GM23338 (cell line): ENCODE data around the gene PHYHD1. TPM values are rescaled to one million over a fixed set of nuclear protein-coding genes. Genes with fewer than 3 reads are reported as not detected.

Experiments
- ATAC-seq: fragments of 200-7000 bp; cut with Tn5 transposase; 3 replicates; pipeline ENCODE4 v1.9.1; 2020
- DNase-seq: peaks from one replicate; pipeline ENCODE4 v3.0.0-alpha.2; 2015; ENCODE audit warnings: low spot score
- H2AFZ ChIP-seq: fragments of 200-600 bp; sonication (generic); 2 replicates; pipeline ENCODE4 v1.8.0; 2016; ENCODE audit warnings: antibody characterized with exemption, mild to moderate bottlenecking, moderate library complexity
- H3F3A ChIP-seq: fragments of 200-600 bp; sonication (generic); replicated peaks from 2 replicates; pipeline ENCODE4 v1.8.0; 2017; ENCODE audit warnings: antibody characterized with exemption, mixed run types, low read depth
- H3K27ac ChIP-seq: fragments of 200-600 bp; sonication (generic); 2 replicates; pipeline ENCODE4 v1.6.1; 2016; ENCODE audit warnings: low read depth
- H3K27me3 ChIP-seq: fragments of 200-600 bp; sonication (generic); 2 replicates; pipeline ENCODE4 v1.8.0; 2016; ENCODE audit warnings: mild to moderate bottlenecking, mixed run types, moderate library complexity; ENCODE audit not compliant: insufficient read depth
- H3K36me3 ChIP-seq: fragments of 200-600 bp; sonication (generic); 2 replicates; pipeline ENCODE4 v1.8.0; 2016; ENCODE audit warnings: mild to moderate bottlenecking; ENCODE audit not compliant: insufficient read depth
- H3K4me1 ChIP-seq: fragments of 200-600 bp; sonication (generic); 2 replicates; pipeline ENCODE4 v1.8.0; 2016; ENCODE audit warnings: mild to moderate bottlenecking, moderate library complexity; ENCODE audit not compliant: insufficient read depth
- H3K4me2 ChIP-seq: fragments of 200-600 bp; sonication (generic); 2 replicates; pipeline ENCODE4 v1.7.1; 2017; ENCODE audit warnings: mixed run types
- H3K4me3 ChIP-seq: fragments of 200-600 bp; sonication (generic); 2 replicates; pipeline ENCODE4 v1.6.1; 2016; ENCODE audit warnings: mixed run types
- H3K79me2 ChIP-seq: fragments of 200-600 bp; sonication (generic); replicated peaks from 2 replicates; pipeline ENCODE4 v1.8.0; 2017; ENCODE audit warnings: mild to moderate bottlenecking; ENCODE audit not compliant: insufficient read depth
- H3K9me2 ChIP-seq: fragments of 200-600 bp; sonication (generic); 2 replicates; pipeline ENCODE4 v1.8.0; 2017; ENCODE audit not compliant: insufficient read depth
- H4K20me1 ChIP-seq: fragments of 200-600 bp; sonication (generic); replicated peaks from 2 replicates; pipeline ENCODE4 v1.8.0; 2017; ENCODE audit warnings: mild to moderate bottlenecking; ENCODE audit not compliant: insufficient read depth
- H3K27ac Mint-ChIP-seq: 2 replicates; pipeline ENCODE4 v1.8.0; 2020; ENCODE audit warnings: inconsistent platforms, mild to moderate bottlenecking, moderate library complexity, mixed read lengths
- H3K27me3 Mint-ChIP-seq: 3 replicates; pipeline ENCODE4 v1.8.0; 2022; ENCODE audit warnings: low read depth, mild to moderate bottlenecking, moderate library complexity, mixed read lengths, inconsistent platforms; ENCODE audit not compliant: insufficient read depth, poor library complexity
- H3K36me3 Mint-ChIP-seq: 3 replicates; pipeline ENCODE4 v1.8.0; 2021; ENCODE audit warnings: low read depth, mild to moderate bottlenecking, inconsistent platforms, moderate library complexity, mixed read lengths
- H3K4me1 Mint-ChIP-seq: 3 replicates; pipeline ENCODE4 v1.8.0; 2020; ENCODE audit warnings: mild to moderate bottlenecking, inconsistent platforms, mixed read lengths
- H3K4me3 Mint-ChIP-seq: 3 replicates; pipeline ENCODE4 v1.8.0; 2021; ENCODE audit warnings: moderate library complexity, mild to moderate bottlenecking, inconsistent platforms, mixed read lengths
- H3K9me3 Mint-ChIP-seq: 3 replicates; pipeline ENCODE4 v1.8.0; 2020; ENCODE audit warnings: moderate library complexity, mild to moderate bottlenecking, inconsistent platforms, mixed read lengths
- CREB1 ChIP-seq: fragments of 250-450 bp; sonication (Bioruptor Pico); IDR thresholded peaks from 2 replicates; pipeline ENCODE4 v1.5.0; 2020; ENCODE audit warnings: low read depth, mild to moderate bottlenecking, moderate library complexity
- EZH2 ChIP-seq: fragments of 200-600 bp; sonication (generic); IDR thresholded peaks from one replicate; pipeline ENCODE4 v1.8.0; 2017; ENCODE audit warnings: antibody characterized with exemption, mild to moderate bottlenecking, low read depth; ENCODE audit not compliant: unreplicated experiment
- EZH2phosphoT487 ChIP-seq: fragments of 200-600 bp; sonication (generic); IDR thresholded peaks from one replicate; pipeline ENCODE4 v1.8.1; 2018; ENCODE audit warnings: antibody characterized with exemption; ENCODE audit not compliant: unreplicated experiment
- JUNB ChIP-seq: IDR thresholded peaks from one replicate; pipeline ENCODE4 v1.6.1; 2016; ENCODE audit warnings: antibody characterized with exemption; ENCODE audit not compliant: unreplicated experiment
- NANOG ChIP-seq: IDR thresholded peaks from 2 replicates; pipeline ENCODE4 v1.6.1; 2016; ENCODE audit warnings: antibody characterized with exemption, borderline replicate concordance
- POLR2AphosphoS5 ChIP-seq: IDR thresholded peaks from 2 replicates; pipeline ENCODE4 v1.6.1; 2016; ENCODE audit warnings: antibody characterized with exemption, low read depth
- STAT1 ChIP-seq: IDR thresholded peaks from one replicate; pipeline ENCODE4 v1.6.1; 2016; ENCODE audit warnings: antibody characterized with exemption; ENCODE audit not compliant: unreplicated experiment
- ZNF114 ChIP-seq: fragments of 250-450 bp; sonication (Bioruptor Pico); IDR thresholded peaks from 2 replicates; pipeline ENCODE4 v1.5.0; 2020; ENCODE audit warnings: mild to moderate bottlenecking, moderate library complexity
- ZNF331 ChIP-seq: fragments of 250-450 bp; sonication (Bioruptor Pico); IDR thresholded peaks from 2 replicates; pipeline ENCODE4 v1.5.0; 2020; ENCODE audit warnings: low read depth, mild to moderate bottlenecking, moderate library complexity
- polyA plus RNA-seq: library from polyadenylated mRNA; unstranded; fragments of >200 nt; fragmentation: Nextera tagmentation; extraction: Ambion mirVana; gene quantifications from 2 replicates; pipeline ENCODE4 v1.2.1, GENCODE V29; 2016
- total RNA-seq: library from RNA; depleted of rRNA; stranded (reverse); fragments of >200 nt; shearing (Covaris generic); gene quantifications from 2 replicates; pipeline ENCODE4 v1.2.3, GENCODE V29; 2014
- TF ChIP-seq, protein P1 (sequence below), 2 experiments: fragments of 200-600 bp in 1 of 2; sonication (generic) in 1 of 2; conservative IDR thresholded peaks; 2 replicates each; pipeline versions ENCODE4 v1.5.1 to v1.6.1; 2016 to 2017; ENCODE audit warnings: antibody characterized with exemption in 2 of 2, low read depth in 2 of 2, mild to moderate bottlenecking in 2 of 2, moderate library complexity in 1 of 2
- TF ChIP-seq, protein P2 (sequence below): IDR thresholded peaks from 2 replicates; pipeline ENCODE4 v1.6.1; 2016; ENCODE audit warnings: antibody characterized with exemption
- TF ChIP-seq, protein P3 (sequence below): fragments of 250-450 bp; sonication (Bioruptor Pico); IDR thresholded peaks from 2 replicates; pipeline ENCODE4 v1.5.0; 2020; ENCODE audit warnings: mild to moderate bottlenecking, moderate library complexity
- TF ChIP-seq, protein P4 (sequence below): IDR thresholded peaks from one replicate; pipeline ENCODE4 v1.6.1; 2018; ENCODE audit warnings: antibody characterized with exemption; ENCODE audit not compliant: unreplicated experiment

PHYHD1 gene
- total and polyA plus RNA-seq, 2 experiments from 2014 or later, result 10.4 to 16.8 TPM

DNA sequence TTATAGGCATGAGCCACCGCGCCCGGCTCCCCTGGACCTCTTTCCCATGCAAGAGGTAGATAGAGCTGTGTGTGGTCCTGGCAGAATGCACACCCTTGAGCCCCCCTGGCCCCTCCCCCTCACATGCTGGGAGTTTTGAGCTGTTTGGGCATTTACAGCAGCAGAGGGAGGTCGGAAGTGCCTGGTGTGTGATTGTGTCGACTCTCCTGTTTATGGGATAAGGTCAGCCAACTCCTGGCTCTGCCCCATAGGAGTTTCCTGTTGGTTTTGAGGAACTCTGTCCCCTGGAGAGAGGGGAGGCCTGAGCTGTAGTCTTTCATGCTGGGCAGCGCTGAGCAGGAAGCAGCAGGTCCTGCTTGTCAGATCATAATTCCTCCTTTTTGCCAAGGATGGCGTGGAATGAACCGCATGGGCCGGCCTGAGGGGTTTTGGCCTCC lies 32.9 kb upstream of the PHYHD1 start:
- TF ChIP-seq, protein P1, sequence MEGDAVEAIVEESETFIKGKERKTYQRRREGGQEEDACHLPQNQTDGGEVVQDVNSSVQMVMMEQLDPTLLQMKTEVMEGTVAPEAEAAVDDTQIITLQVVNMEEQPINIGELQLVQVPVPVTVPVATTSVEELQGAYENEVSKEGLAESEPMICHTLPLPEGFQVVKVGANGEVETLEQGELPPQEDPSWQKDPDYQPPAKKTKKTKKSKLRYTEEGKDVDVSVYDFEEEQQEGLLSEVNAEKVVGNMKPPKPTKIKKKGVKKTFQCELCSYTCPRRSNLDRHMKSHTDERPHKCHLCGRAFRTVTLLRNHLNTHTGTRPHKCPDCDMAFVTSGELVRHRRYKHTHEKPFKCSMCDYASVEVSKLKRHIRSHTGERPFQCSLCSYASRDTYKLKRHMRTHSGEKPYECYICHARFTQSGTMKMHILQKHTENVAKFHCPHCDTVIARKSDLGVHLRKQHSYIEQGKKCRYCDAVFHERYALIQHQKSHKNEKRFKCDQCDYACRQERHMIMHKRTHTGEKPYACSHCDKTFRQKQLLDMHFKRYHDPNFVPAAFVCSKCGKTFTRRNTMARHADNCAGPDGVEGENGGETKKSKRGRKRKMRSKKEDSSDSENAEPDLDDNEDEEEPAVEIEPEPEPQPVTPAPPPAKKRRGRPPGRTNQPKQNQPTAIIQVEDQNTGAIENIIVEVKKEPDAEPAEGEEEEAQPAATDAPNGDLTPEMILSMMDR (conservative IDR thresholded peaks at IDR 0.05; ENCODE audit: low read depth in 2 of 2), result no peak
- TF ChIP-seq, protein P2, sequence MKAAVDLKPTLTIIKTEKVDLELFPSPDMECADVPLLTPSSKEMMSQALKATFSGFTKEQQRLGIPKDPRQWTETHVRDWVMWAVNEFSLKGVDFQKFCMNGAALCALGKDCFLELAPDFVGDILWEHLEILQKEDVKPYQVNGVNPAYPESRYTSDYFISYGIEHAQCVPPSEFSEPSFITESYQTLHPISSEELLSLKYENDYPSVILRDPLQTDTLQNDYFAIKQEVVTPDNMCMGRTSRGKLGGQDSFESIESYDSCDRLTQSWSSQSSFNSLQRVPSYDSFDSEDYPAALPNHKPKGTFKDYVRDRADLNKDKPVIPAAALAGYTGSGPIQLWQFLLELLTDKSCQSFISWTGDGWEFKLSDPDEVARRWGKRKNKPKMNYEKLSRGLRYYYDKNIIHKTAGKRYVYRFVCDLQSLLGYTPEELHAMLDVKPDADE, result peak; percentile 54; the same call in 1 of the 2 replicates
- TF ChIP-seq, protein P3, sequence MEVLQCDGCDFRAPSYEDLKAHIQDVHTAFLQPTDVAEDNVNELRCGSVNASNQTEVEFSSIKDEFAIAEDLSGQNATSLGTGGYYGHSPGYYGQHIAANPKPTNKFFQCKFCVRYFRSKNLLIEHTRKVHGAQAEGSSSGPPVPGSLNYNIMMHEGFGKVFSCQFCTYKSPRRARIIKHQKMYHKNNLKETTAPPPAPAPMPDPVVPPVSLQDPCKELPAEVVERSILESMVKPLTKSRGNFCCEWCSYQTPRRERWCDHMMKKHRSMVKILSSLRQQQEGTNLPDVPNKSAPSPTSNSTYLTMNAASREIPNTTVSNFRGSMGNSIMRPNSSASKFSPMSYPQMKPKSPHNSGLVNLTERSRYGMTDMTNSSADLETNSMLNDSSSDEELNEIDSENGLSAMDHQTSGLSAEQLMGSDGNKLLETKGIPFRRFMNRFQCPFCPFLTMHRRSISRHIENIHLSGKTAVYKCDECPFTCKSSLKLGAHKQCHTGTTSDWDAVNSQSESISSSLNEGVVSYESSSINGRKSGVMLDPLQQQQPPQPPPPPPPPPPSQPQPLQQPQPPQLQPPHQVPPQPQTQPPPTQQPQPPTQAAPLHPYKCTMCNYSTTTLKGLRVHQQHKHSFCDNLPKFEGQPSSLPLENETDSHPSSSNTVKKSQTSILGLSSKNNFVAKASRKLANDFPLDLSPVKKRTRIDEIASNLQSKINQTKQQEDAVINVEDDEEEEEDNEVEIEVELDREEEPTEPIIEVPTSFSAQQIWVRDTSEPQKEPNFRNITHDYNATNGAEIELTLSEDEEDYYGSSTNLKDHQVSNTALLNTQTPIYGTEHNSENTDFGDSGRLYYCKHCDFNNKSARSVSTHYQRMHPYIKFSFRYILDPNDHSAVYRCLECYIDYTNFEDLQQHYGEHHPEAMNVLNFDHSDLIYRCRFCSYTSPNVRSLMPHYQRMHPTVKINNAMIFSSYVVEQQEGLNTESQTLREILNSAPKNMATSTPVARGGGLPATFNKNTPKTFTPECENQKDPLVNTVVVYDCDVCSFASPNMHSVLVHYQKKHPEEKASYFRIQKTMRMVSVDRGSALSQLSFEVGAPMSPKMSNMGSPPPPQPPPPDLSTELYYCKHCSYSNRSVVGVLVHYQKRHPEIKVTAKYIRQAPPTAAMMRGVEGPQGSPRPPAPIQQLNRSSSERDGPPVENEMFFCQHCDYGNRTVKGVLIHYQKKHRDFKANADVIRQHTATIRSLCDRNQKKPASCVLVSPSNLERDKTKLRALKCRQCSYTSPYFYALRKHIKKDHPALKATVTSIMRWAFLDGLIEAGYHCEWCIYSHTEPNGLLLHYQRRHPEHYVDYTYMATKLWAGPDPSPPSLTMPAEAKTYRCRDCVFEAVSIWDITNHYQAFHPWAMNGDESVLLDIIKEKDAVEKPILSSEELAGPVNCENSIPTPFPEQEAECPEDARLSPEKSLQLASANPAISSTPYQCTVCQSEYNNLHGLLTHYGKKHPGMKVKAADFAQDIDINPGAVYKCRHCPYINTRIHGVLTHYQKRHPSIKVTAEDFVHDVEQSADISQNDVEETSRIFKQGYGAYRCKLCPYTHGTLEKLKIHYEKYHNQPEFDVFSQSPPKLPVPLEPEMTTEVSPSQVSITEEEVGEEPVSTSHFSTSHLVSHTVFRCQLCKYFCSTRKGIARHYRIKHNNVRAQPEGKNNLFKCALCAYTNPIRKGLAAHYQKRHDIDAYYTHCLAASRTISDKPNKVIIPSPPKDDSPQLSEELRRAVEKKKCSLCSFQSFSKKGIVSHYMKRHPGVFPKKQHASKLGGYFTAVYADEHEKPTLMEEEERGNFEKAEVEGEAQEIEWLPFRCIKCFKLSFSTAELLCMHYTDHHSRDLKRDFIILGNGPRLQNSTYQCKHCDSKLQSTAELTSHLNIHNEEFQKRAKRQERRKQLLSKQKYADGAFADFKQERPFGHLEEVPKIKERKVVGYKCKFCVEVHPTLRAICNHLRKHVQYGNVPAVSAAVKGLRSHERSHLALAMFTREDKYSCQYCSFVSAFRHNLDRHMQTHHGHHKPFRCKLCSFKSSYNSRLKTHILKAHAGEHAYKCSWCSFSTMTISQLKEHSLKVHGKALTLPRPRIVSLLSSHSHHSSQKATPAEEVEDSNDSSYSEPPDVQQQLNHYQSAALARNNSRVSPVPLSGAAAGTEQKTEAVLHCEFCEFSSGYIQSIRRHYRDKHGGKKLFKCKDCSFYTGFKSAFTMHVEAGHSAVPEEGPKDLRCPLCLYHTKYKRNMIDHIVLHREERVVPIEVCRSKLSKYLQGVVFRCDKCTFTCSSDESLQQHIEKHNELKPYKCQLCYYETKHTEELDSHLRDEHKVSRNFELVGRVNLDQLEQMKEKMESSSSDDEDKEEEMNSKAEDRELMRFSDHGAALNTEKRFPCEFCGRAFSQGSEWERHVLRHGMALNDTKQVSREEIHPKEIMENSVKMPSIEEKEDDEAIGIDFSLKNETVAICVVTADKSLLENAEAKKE (CRISPR knock-in tag), result 0 out of 2 replicates have a peak, but pooled peaks have one; percentile 36
- TF ChIP-seq ZNF114 (CRISPR knock-in tag) (no peak), EZH2 (no peak), STAT1 (no peak), ZNF331 (CRISPR knock-in tag) (no peak), CREB1 (CRISPR knock-in tag) (no peak; the same call in 1 of the 2 replicates), NANOG (no peak), POLR2AphosphoS5 (no peak; the same call in 1 of the 2 replicates), JUNB (no peak), EZH2phosphoT487 (no peak)
- TF ChIP-seq, protein P4, sequence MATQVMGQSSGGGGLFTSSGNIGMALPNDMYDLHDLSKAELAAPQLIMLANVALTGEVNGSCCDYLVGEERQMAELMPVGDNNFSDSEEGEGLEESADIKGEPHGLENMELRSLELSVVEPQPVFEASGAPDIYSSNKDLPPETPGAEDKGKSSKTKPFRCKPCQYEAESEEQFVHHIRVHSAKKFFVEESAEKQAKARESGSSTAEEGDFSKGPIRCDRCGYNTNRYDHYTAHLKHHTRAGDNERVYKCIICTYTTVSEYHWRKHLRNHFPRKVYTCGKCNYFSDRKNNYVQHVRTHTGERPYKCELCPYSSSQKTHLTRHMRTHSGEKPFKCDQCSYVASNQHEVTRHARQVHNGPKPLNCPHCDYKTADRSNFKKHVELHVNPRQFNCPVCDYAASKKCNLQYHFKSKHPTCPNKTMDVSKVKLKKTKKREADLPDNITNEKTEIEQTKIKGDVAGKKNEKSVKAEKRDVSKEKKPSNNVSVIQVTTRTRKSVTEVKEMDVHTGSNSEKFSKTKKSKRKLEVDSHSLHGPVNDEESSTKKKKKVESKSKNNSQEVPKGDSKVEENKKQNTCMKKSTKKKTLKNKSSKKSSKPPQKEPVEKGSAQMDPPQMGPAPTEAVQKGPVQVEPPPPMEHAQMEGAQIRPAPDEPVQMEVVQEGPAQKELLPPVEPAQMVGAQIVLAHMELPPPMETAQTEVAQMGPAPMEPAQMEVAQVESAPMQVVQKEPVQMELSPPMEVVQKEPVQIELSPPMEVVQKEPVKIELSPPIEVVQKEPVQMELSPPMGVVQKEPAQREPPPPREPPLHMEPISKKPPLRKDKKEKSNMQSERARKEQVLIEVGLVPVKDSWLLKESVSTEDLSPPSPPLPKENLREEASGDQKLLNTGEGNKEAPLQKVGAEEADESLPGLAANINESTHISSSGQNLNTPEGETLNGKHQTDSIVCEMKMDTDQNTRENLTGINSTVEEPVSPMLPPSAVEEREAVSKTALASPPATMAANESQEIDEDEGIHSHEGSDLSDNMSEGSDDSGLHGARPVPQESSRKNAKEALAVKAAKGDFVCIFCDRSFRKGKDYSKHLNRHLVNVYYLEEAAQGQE, result no peak
- DNase-seq (peak; percentile 66), ATAC-seq (peak; percentile 77)
- Histone ChIP-seq H3K4me2 (peak overlapping the region; percentile 55), H3K9me2 (no peaks in the 10 kb centered on the region), H3K27me3 (no peaks in the 10 kb centered on the region), H3K36me3 (no peaks in the 10 kb centered on the region; the same call in 1 of the 2 replicates), H2AFZ (no peak overlapping the region), H3K27ac (peak overlapping the region; percentile 90), H3K79me2 (peaks cover 93% of the 10 kb centered on the region), H4K20me1 (peaks cover 8% of the 10 kb centered on the region), H3F3A (peaks cover 26% of the 10 kb centered on the region; the same call in 1 of the 2 replicates), H3K4me3 (peak overlapping the region; percentile 26; the same call in 1 of the 2 replicates), H3K4me1 (peaks cover 23% of the 10 kb centered on the region)
- peak overlapping the region; percentile 76 for H3K27ac Mint-ChIP-seq
- H3K27me3 Mint-ChIP-seq, result peaks cover 17% of the 10 kb centered on the region
- H3K9me3 Mint-ChIP-seq, result no peaks in the 10 kb centered on the region
- H3K36me3 Mint-ChIP-seq, result peaks cover 73% of the 10 kb centered on the region
- H3K4me1 Mint-ChIP-seq, result peaks cover 68% of the 10 kb centered on the region
- peak overlapping the region; percentile 54; the same call in 2 of the 3 replicates for H3K4me3 Mint-ChIP-seq
